ENCODE results near the gene TTBK1.
"Not testable (repeated sequence)": the region's sequence is repeated elsewhere in the genome, so short reads cannot be mapped to it uniquely, and the experiment has no call there.

The TTBK1 gene

GRCh38 chr6:43287717-43288679 lies 44.7 kb downstream of the TTBK1 start:
- no peak for DNase-seq (ENCODE audit: low read depth, low spot score)

DNA sequence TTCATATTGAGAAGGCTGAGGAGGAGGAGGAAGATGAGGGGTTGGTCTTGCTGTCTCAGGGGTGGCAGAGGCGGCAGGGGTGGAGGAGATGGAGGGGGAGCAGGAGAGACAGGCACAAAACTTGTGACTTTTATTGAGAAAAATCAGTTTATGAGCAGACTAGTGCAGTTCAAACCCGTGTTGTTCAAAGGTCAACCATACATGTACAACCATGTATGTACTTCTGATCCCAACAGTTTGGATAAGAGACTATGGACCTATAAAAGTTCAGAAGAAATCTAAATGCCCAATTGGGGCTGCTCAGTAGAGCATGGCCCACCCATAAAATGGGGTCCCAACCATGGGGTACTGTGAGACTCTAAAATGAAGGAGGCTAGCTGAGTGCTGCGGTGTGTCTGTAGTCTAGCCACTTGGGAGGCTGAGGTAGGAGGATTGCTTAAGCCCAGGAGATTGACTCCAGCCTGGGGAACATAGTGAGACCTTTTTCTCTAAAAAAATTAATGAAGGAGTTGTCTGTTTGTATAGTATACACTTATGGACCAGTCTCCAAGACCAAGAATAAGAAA lies 47.1 kb downstream of the TTBK1 start:
- DNase-seq (ENCODE audit: low read depth, low spot score): no peak

GRCh38 chr6:43290905-43291355 lies 47.6 kb downstream of the TTBK1 start:
- no peak for DNase-seq (ENCODE audit: low read depth, low spot score)

DNA sequence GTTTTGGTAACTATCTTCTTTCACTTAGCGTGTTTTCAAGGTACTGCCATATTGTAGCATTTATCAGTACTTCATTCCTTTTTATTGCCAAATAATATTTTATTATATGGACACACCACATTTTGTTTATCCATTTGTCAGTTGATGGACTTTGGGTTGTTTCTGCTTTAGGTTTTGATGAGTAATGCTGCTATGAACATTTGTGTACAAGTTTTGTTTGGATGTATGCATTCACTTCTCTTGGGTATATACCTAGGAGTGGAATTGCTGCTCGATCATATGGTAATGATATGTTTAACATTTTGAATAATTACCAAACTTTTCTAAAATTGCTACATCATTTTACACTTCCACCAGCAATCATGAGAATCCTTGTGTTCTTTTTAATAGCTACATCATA lies 48.4 kb downstream of the TTBK1 start:
- no peak for DNase-seq (ENCODE audit: low read depth, low spot score)

- no peak for DNase-seq (ENCODE audit: low read depth, low spot score)
These were observed 49.1 kb downstream of the TTBK1 start for GRCh38 chr6:43292341-43292740.

- DNase-seq (ENCODE audit: low read depth, low spot score): no peak
These were observed 49.6 kb downstream of the TTBK1 start for GRCh38 chr6:43292763-43293318.

DNA sequence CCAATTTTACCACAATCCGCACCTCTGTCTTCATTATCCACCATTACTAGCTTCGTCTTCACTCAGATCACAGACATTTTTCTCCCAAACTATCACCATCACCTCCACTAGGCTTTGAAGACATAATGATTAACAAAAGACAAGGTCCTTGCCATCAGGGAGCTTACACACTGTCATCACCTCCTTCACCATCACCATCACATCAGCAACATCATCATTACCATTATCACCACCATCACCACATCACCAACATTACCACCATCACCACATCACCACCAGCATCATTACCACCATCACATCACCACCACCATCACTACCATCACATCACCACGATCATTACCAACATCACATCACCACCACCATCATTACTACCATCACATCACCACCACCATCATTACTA lies 50.4 kb downstream of the TTBK1 start:
- DNase-seq (ENCODE audit: low read depth, low spot score): no peak

DNA sequence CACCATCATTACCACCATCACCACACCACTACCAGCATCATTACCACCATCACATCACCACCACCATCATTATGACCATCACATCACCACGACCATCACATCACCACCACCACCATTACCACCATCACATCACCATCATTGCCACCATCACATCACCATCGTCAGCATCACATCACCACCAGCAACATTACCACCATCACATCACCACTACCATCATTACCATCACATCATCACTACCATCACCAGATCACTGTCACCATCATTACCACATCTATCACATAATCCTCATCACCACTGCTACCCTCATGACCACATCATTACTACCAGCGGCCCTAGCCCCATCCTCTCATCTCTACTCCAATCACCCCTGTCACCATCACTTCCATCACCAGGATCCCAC lies 51.3 kb downstream of the TTBK1 start:
- DNase-seq (ENCODE audit: low read depth, low spot score): no peak

GRCh38 chr6:43295456-43295855 lies 52.2 kb downstream of the TTBK1 start:
- DNase-seq (ENCODE audit: low read depth, low spot score): no peak

- no peak for DNase-seq (ENCODE audit: low read depth, low spot score)
These were observed 53.7 kb downstream of the TTBK1 start for GRCh38 chr6:43296780-43297497.

- no peak for DNase-seq (ENCODE audit: low read depth, low spot score)
These were observed 54.6 kb downstream of the TTBK1 start, which contains the start of gene SLC22A7 for GRCh38 chr6:43297644-43298564. SLC22A7 (plus strand) TSS chr6:43298260; CDS start chr6:43298359, 99 bp downstream.

DNA sequence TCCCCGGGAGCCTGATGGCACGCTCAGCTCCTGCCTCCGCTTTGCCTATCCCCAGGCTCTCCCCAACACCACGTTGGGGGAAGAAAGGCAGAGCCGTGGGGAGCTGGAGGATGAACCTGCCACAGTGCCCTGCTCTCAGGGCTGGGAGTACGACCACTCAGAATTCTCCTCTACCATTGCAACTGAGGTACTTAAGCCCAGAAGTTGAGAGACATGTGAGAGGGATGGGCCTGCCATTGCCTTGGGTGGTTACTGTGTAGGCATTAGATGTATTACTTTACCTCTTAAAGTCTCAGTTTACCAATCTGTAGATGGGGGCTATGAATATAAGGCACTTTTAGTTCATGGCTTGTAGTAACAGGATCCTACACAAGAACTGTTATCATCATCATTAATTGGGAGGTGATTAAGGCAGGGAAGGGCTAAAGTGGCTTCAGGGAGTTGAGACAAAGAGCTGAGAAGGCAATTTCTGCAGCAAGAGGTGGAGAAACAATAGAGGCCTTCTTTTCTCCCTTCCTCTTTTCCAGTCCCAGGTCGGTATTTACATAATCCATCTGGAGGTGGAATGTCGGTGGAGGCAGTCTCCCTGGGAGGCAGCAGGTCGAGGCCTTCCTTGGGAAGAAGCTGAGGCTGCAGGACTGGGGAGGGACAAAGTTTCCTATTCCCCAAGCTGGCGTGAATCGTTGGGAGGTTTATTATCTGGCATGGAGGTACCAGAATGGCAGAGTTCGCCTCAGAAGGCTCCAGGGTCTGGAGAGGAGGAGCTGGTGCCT lies 55.5 kb downstream of the TTBK1 start:
- no peak for DNase-seq (ENCODE audit: low read depth, low spot score)

- DNase-seq (ENCODE audit: low read depth, low spot score): no peak
These were observed 56.3 kb downstream of the TTBK1 start for GRCh38 chr6:43299338-43300293.

DNA sequence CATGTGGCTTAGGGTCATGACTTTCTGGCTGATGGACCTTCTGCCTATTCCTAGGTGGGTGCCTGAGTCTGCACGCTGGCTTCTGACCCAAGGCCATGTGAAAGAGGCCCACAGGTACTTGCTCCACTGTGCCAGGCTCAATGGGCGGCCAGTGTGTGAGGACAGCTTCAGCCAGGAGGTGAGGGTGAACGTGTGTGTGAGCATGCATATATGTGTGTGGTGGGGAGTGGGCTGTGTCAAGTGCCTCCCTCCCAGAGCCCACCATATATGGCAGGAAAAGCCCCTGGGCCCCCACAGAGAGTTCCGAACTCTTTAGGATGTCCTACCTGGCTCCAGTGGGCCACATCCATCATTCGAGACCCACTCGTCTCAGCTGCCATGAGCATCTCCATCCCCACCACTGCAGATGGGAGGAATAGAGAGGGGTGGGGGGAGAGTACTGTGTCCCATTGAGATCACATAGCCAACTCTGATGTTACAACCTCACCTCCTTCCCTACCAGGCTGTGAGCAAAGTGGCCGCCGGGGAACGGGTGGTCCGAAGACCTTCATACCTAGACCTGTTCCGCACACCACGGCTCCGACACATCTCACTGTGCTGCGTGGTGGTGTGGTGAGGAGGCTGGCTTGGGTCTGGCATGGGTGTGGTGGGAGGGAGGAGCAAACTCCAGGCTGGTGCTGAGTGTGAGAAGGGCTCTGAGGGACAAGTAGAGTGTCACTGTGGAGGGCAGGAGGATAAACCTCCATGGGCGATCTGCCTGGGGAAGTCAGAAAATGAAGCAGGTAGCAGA lies 58.0 kb downstream of the TTBK1 start:
- DNase-seq (ENCODE audit: low read depth, low spot score): no peak

DNA sequence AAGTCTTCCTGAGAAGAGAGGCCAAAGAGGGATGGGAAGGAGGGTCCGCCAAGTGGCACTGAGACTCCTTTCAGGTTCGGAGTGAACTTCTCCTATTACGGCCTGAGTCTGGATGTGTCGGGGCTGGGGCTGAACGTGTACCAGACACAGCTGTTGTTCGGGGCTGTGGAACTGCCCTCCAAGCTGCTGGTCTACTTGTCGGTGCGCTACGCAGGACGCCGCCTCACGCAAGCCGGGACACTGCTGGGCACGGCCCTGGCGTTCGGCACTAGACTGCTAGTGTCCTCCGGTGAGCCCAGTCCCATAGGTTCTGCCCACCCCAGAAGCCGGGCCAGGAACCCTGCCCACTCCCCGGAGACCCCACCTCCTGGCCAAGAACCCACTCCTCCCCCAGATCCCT lies 58.8 kb downstream of the TTBK1 start:
- DNase-seq (ENCODE audit: low read depth, low spot score): no peak

- DNase-seq (ENCODE audit: low read depth, low spot score): not testable (repeated sequence)
These were observed 59.7 kb downstream of the TTBK1 start for GRCh38 chr6:43303006-43303405.

- no peak for DNase-seq (ENCODE audit: low read depth, low spot score)
These were observed 60.6 kb downstream of the TTBK1 start for GRCh38 chr6:43303751-43304331.

- no peak for DNase-seq (ENCODE audit: low read depth, low spot score)
These were observed 61.1 kb downstream of the TTBK1 start for GRCh38 chr6:43304361-43304760.

All from ELF-1 (cell line).